SK-N-SH (cell line): ENCODE results near the gene CA5A. TPM values are rescaled to one million over a fixed set of nuclear protein-coding genes. Genes with fewer than 3 reads are reported as not detected.
A peak's percentile ranks its signal among the peaks of the same experiment; 100 is the strongest.

ENCODE experiments used
- CTCF ChIA-PET: fragments of 300-600, 350-600 bp; formaldehyde crosslinking; extraction: SDS; loops from one replicate; lab custom pipeline; 2021; lab: Yijun Ruan, JAX
- POLR2A ChIA-PET: fragments of 350-600 bp; sonication (Branson Sonifier 250); formaldehyde crosslinking; extraction: SDS; loops from one replicate; lab custom pipeline; 2020; ENCODE audit warnings: antibody characterized with exemption, inconsistent platforms; lab: Yijun Ruan, JAX
- DNase-seq: peaks from one replicate; pipeline ENCODE4 v3.0.0; 2012
- H2AFZ ChIP-seq: fragments of 200-600 bp; sonication (generic); 2 replicates; pipeline ENCODE4 v1.8.1; 2016; ENCODE audit warnings: antibody characterized with exemption, mild to moderate bottlenecking, low read depth
- H3F3A ChIP-seq: fragments of 200-600 bp; sonication (generic); replicated peaks from 2 replicates; pipeline ENCODE3; 2016; ENCODE audit warnings: antibody characterized with exemption, mild to moderate bottlenecking; ENCODE audit not compliant: insufficient read depth
- H3K27ac ChIP-seq, 2 experiments: fragments of 200-500 bp in 1 of 2; fragments of 200-600 bp in 1 of 2; sonication (Bioruptor generic) in 1 of 2; sonication (generic), shearing (Covaris generic) in 1 of 2; 2 replicates each; pipeline versions ENCODE4 v1.5.1 to v1.6.1; 2014 to 2016; ENCODE audit warnings: low read depth in 2 of 2, inconsistent platforms in 1 of 2, low read length in 1 of 2, mild to moderate bottlenecking in 1 of 2, mixed read lengths in 1 of 2
- H3K27me3 ChIP-seq: fragments of 200-600 bp; sonication (generic), shearing (Covaris generic); 2 replicates; pipeline ENCODE4 v1.6.1; 2016; ENCODE audit warnings: mixed run types; ENCODE audit not compliant: insufficient read depth
- H3K36me3 ChIP-seq, 2 experiments: fragments of 200-500 bp in 1 of 2; fragments of 200-600 bp in 1 of 2; sonication (Bioruptor generic) in 1 of 2; sonication (generic) in 1 of 2; replicated peaks in 1 of 2; 2 replicates each; pipeline versions ENCODE3 to v1.5.1; 2014 to 2016; ENCODE audit warnings: low read length in 1 of 2, mild to moderate bottlenecking in 1 of 2; ENCODE audit not compliant: insufficient read depth in 2 of 2, control insufficient read depth in 1 of 2
- H3K4me1 ChIP-seq, 2 experiments: fragments of 200-500 bp in 1 of 2; fragments of 200-600 bp in 1 of 2; sonication (Bioruptor generic) in 1 of 2; sonication (generic), shearing (Covaris generic) in 1 of 2; 2 replicates each; pipeline versions ENCODE4 v1.5.1 to v1.6.1; 2014 to 2016; ENCODE audit warnings: low read depth in 1 of 2, low read length in 1 of 2, mixed run types in 1 of 2; ENCODE audit not compliant: insufficient read depth in 2 of 2, control insufficient read depth in 1 of 2
- H3K4me2 ChIP-seq: fragments of 200-600 bp; sonication (generic), shearing (Covaris generic); 2 replicates; pipeline ENCODE4 v1.6.1; 2017; ENCODE audit warnings: mixed run types
- H3K4me3 ChIP-seq, 2 experiments: fragments of 200-500 bp in 1 of 2; fragments of 200-600 bp in 1 of 2; sonication (Bioruptor generic) in 1 of 2; sonication (generic), shearing (Covaris generic) in 1 of 2; 2 replicates each; pipeline versions ENCODE4 v1.5.1 to v1.8.1; 2014 to 2016; ENCODE audit warnings: low read depth in 2 of 2, inconsistent platforms in 1 of 2, low read length in 1 of 2, mild to moderate bottlenecking in 1 of 2, mixed read lengths in 1 of 2, moderate library complexity in 1 of 2
- H3K79me2 ChIP-seq: fragments of 200-600 bp; sonication (generic); 2 replicates; pipeline ENCODE4 v1.8.1; 2017; ENCODE audit warnings: mild to moderate bottlenecking; ENCODE audit not compliant: insufficient read depth
- H3K9ac ChIP-seq: fragments of 200-600 bp; sonication (generic); 2 replicates; pipeline ENCODE4 v1.6.1; 2017; ENCODE audit warnings: mixed run types
- H3K9me2 ChIP-seq: fragments of 200-600 bp; sonication (generic); 2 replicates; pipeline ENCODE4 v1.6.1; 2017; ENCODE audit warnings: mixed run types
- H3K9me3 ChIP-seq: fragments of 200-600 bp; sonication (generic); 2 replicates; pipeline ENCODE4 v1.6.1; 2017; ENCODE audit warnings: mixed run types, mild to moderate bottlenecking, moderate library complexity
- H4K20me1 ChIP-seq: fragments of 200-600 bp; sonication (generic); 2 replicates; pipeline ENCODE4 v1.6.1; 2017; ENCODE audit warnings: mild to moderate bottlenecking, mixed run types; ENCODE audit not compliant: insufficient read depth
- CHD2 ChIP-seq: fragments of 150-350 bp; IDR thresholded peaks from 2 replicates; pipeline ENCODE4 v1.6.1; 2018; ENCODE audit warnings: low read length; ENCODE audit not compliant: partially characterized antibody
- CTCF ChIP-seq: fragments of 200-600 bp; sonication (generic); IDR thresholded peaks from 2 replicates; pipeline ENCODE4 v1.6.1; 2017; ENCODE audit warnings: antibody characterized with exemption, mild to moderate bottlenecking, moderate library complexity
- ELF1 ChIP-seq: IDR thresholded peaks from 2 replicates; pipeline ENCODE4 v1.4.0; 2012
- EP300 ChIP-seq, 2 experiments: IDR thresholded peaks; 2 replicates each; pipeline versions ENCODE4 v1.4.0 to v1.6.1; 2012; ENCODE audit warnings: borderline replicate concordance in 1 of 2, low read depth in 1 of 2, low read length in 1 of 2
- FOSL2 ChIP-seq: IDR thresholded peaks from 2 replicates; pipeline ENCODE4 v1.4.0; 2012; ENCODE audit warnings: low read depth, mild to moderate bottlenecking, moderate library complexity, borderline replicate concordance
- GATA2 ChIP-seq: sonication (generic); formaldehyde crosslinking; IDR thresholded peaks from 2 replicates; pipeline ENCODE4 v1.5.0; 2020; ENCODE audit warnings: mild to moderate bottlenecking, missing genetic modification reagents
- IRF3 ChIP-seq: fragments of 150-350 bp; IDR thresholded peaks from 2 replicates; pipeline ENCODE4 v1.6.1; 2016; ENCODE audit warnings: mild to moderate bottlenecking, low read depth, low read length
- NFIC ChIP-seq: IDR thresholded peaks from 2 replicates; pipeline ENCODE4 v1.4.0; 2012; ENCODE audit warnings: borderline replicate concordance
- POLR2AphosphoS5 ChIP-seq: IDR thresholded peaks from 2 replicates; pipeline ENCODE4 v1.6.1; 2012; ENCODE audit warnings: low read depth, low read length
- RAD21 ChIP-seq: IDR thresholded peaks from 2 replicates; pipeline ENCODE4 v1.6.1; 2012; ENCODE audit warnings: mild to moderate bottlenecking, low read length
- RXRA ChIP-seq: IDR thresholded peaks from 2 replicates; pipeline ENCODE4 v1.4.0; 2012; ENCODE audit warnings: low read depth, mild to moderate bottlenecking, borderline replicate concordance
- SMC3 ChIP-seq: IDR thresholded peaks from 2 replicates; pipeline ENCODE4 v1.6.1; 2012; ENCODE audit warnings: low read depth, low read length, improper control_type of control experiment
- TCF12 ChIP-seq: IDR thresholded peaks from 2 replicates; pipeline ENCODE4 v1.4.0; 2012
- TEAD4 ChIP-seq: IDR thresholded peaks from 2 replicates; pipeline ENCODE4 v1.4.0; 2012; ENCODE audit warnings: mild to moderate bottlenecking, borderline replicate concordance; ENCODE audit not compliant: insufficient read depth
- USF1 ChIP-seq: IDR thresholded peaks from 2 replicates; pipeline ENCODE4 v1.4.0; 2012; ENCODE audit warnings: low read depth, borderline replicate concordance
- USF2 ChIP-seq: fragments of 150-350 bp; IDR thresholded peaks from 2 replicates; pipeline ENCODE4 v1.6.1; 2017; ENCODE audit warnings: antibody characterized with exemption, low read length, low read depth, borderline replicate concordance
- YY1 ChIP-seq: IDR thresholded peaks from 2 replicates; pipeline ENCODE4 v1.4.0; 2012; ENCODE audit warnings: low read depth, mild to moderate bottlenecking
- WGBS: methylation state at CpG from one replicate; pipeline ENCODE4 v1.1.6; 2017; ENCODE audit warnings: low lambda C conversion rate; 5-methylcytosine and 5-hydroxymethylcytosine counted together
- polyA plus RNA-seq, 3 experiments: library from polyadenylated mRNA; depleted of rRNA; stranded (reverse); fragments of >200 nt; gene quantifications; 2 replicates each; pipeline ENCODE4 v1.2.3, GENCODE V29; 2012
- TF ChIP-seq, protein P1 (sequence below): IDR thresholded peaks from 2 replicates; pipeline ENCODE4 v1.4.0; 2012; ENCODE audit warnings: low read depth

Gene CA5A
- polyA plus RNA-seq, 1 of the 3 experiments (the other 2 are of a cell fraction), result not detected

DNA sequence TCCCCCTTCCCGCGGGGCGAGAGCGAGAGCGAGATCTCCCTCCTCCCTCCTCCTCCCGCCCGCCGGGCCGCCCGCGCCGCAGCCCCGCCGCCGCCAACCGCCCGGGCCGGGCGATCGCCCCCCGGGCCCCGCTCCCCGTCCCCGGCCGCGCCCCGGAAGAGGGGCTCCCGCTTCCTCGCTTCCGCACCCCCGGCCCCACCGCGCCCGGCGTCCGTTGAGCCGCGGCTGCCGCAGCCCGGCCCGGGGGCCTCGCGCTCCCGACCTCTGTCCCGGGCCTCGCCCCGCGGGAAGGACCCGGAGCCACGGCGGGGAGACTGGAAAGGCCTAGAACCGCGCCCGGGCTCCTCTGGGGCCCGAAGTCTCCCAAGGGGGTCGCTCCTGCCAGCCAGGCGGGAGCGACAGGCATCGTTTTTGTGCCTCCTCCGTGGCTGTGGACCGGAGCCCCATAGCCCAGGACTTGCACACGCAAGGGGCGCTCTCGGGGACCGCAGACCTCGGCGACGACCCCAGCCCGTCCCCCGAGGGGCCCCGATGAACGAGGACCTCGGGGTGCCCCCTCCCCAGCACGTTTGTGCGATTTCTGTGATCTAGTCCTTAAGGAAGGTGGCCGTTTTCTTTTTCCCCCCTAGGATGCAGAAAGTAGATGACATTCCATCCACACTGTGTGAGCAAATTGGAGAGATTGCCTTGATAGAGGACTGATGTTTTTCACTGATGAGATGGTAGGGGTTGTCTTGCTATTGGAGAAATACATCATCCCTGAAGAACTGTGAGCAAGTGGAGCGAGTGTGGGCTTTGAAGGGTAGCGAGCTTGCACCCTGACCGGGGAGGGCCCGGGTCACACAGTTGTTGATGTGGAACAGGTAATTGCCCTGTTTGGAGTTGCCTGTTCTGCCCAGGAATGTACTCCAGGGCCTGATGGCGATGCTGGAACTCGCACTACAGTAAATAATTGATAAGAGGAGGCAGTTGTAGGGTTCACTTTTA, 15.5 kb upstream of the CA5A start:
- Histone ChIP-seq H3K36me3 (peaks cover 10 to 11% of the 10 kb centered on the region in 2 experiments), H3K4me3 (peak overlapping the region; percentile 94 to 96), H3K9ac (peak overlapping the region; percentile 94), H2AFZ (no peak overlapping the region; the same call in 1 of the 2 replicates), H3K9me3 (no peaks in the 10 kb centered on the region), H3K4me1 (peaks cover 23 to 26% of the 10 kb centered on the region in 2 experiments; a peak in 2 of 4 replicates), H3K9me2 (no peaks in the 10 kb centered on the region), H4K20me1 (no peaks in the 10 kb centered on the region), H3F3A (peaks cover 18% of the 10 kb centered on the region), H3K27me3 (no peaks in the 10 kb centered on the region), H3K27ac (peak overlapping the region; percentile 86 to 90), H3K4me2 (peak overlapping the region; percentile 75), H3K79me2 (peaks cover 48% of the 10 kb centered on the region)
- ChIA-PET POLR2A (interaction anchor here (0.6 to 1.0 kb wide), 8 partner anchors 10 to 618 kb away, joined by 3 to 5 read pairs (median 3); partner anchors contain the start of genes SLC7A5 and ZC3H18), CTCF (interaction anchor here (0.7 to 2.0 kb wide), 6 partner anchors 9 to 497 kb away, joined by 3 to 8 read pairs (median 4); no protein-coding TSS in a partner anchor)
- TF ChIP-seq POLR2AphosphoS5, result peak; percentile 3; the same call in 1 of the 2 replicates
- TF ChIP-seq RAD21, result no peak
- TF ChIP-seq CTCF, result peak; percentile 40
- no peak for TF ChIP-seq USF2
- TF ChIP-seq, protein P1, sequence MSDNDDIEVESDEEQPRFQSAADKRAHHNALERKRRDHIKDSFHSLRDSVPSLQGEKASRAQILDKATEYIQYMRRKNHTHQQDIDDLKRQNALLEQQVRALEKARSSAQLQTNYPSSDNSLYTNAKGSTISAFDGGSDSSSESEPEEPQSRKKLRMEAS, result no peak
- DNase-seq, result peak; percentile 46
- WGBS, result 17% methylated on average over 15 of the region's 82 CpGs

DNA sequence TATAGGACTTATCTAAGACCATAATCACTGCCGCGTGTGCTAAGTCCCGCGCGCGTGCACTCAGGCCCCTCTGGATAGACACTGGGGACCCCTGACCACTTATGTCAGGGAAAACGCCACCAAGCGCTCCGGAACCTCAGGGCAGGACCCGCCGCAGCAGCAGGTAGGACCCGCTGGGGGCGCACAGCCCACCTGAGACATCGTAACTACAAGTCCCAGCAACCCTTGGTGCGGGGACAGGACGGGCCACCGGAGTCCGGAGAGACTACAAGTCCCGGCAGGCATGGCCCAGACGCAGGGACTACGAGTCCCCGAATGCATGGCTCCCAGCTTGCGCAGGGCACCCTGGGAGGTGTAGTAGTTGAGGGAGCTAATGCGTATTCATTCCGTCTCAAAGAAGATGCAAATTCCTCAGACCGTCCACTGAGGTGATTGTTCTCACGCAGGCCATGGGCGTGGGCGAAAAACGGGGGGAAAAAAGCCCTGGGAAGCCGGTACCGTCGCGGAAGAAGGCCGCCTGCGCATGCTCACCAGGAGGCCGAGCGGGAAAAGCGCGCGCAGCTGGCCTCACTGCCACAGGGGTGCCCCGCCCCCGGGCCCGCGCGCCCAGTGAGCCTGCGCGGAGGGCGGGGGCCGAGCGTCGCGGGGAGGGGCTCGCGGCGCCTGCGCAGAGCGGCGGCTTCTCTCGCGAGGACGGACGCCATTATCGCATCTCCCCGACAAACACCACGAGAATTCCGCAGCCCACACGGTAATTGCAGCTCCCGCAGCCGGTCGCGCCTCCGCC, 14.6 kb upstream of the CA5A start, which contains the start of gene BANP:
TSS of gene BANP (plus strand) at position 670 of the 787 bp plus-strand sequence. CDS start 23,682 bp downstream, outside the sequence.
- ChIA-PET CTCF (interaction anchor here (0.7 to 1.1 kb wide), 3 partner anchors 144 to 498 kb away, joined by 3 to 8 read pairs (median 3); no protein-coding TSS in a partner anchor), POLR2A (interaction anchor here (0.6 to 1.0 kb wide), 8 partner anchors 9 to 619 kb away, joined by 3 to 5 read pairs (median 3); partner anchors contain the start of genes SLC7A5 and ZC3H18)
- Histone ChIP-seq H3K27me3 (no peaks in the 10 kb centered on the region), H3K4me1 (peaks cover 21 to 24% of the 10 kb centered on the region in 2 experiments; a peak in 2 of 4 replicates), H3F3A (peaks cover 16% of the 10 kb centered on the region), H3K4me2 (peak within 1 kb of the TSS; percentile 83), H3K9ac (peak within 1 kb of the TSS; percentile 94), H3K27ac (peak within 1 kb of the TSS; percentile 92 to 97), H3K9me3 (no peaks in the 10 kb centered on the region), H4K20me1 (no peaks in the 10 kb centered on the region), H3K4me3 (peak within 1 kb of the TSS; percentile 94 to 96), H3K9me2 (no peaks in the 10 kb centered on the region), H3K79me2 (peaks cover 44% of the 10 kb centered on the region), H3K36me3 (peaks cover 10 to 11% of the 10 kb centered on the region in 2 experiments), H2AFZ (peak within 1 kb of the TSS; percentile 92)
- whole genome bisulfite sequencing, result 0% methylated on average over 22 of the region's 73 CpGs
- DNase-seq, result peak; percentile 99
- TF ChIP-seq USF1 (peak; percentile 12; the same call in 1 of the 2 replicates), YY1 (peak; percentile 76), EP300 (IDR thresholded peaks at IDR 0.05; ENCODE audit: borderline replicate concordance in 1 of 2, low read depth in 1 of 2, low read length in 1 of 2) (no peak), TCF12 (peak; percentile 33; the same call in 1 of the 2 replicates), SMC3 (no peak), IRF3 (no peak), CHD2 (peak; percentile 99), ELF1 (peak; percentile 86), TEAD4 (no peak), RXRA (no peak), NFIC (no peak), FOSL2 (no peak), GATA2 (CRISPR knock-in tag) (0 out of 2 replicates have a peak, but pooled peaks have one; percentile 17)
